Fibroblast of skin of abdomen (primary cell): Measurements from ENCODE around the gene TANGO6. TPM values are rescaled to one million over a fixed set of nuclear protein-coding genes. Genes with fewer than 3 reads are reported as not detected.
"Not testable (repeated sequence)": the region's sequence is repeated elsewhere in the genome, so short reads cannot be mapped to it uniquely, and the experiment has no call there.

Source experiments
- DNase-seq: peaks from one replicate; pipeline ENCODE4 v3.0.0-alpha.2; 2013
- polyA plus RNA-seq, 2 experiments: library from polyadenylated mRNA; unstranded; fragments of 120-200 nt; gene quantifications; one replicate each; pipeline ENCODE4 v1.2.1, GENCODE V29; 2013; ENCODE audit not compliant: insufficient read length in 2 of 2

Gene TANGO6
- polyA plus RNA-seq (2013, experiment 1 of 2; ENCODE audit: insufficient read length), result 9.8 TPM
- polyA plus RNA-seq (2013, experiment 2 of 2; ENCODE audit: insufficient read length), result 9.0 TPM

DNA sequence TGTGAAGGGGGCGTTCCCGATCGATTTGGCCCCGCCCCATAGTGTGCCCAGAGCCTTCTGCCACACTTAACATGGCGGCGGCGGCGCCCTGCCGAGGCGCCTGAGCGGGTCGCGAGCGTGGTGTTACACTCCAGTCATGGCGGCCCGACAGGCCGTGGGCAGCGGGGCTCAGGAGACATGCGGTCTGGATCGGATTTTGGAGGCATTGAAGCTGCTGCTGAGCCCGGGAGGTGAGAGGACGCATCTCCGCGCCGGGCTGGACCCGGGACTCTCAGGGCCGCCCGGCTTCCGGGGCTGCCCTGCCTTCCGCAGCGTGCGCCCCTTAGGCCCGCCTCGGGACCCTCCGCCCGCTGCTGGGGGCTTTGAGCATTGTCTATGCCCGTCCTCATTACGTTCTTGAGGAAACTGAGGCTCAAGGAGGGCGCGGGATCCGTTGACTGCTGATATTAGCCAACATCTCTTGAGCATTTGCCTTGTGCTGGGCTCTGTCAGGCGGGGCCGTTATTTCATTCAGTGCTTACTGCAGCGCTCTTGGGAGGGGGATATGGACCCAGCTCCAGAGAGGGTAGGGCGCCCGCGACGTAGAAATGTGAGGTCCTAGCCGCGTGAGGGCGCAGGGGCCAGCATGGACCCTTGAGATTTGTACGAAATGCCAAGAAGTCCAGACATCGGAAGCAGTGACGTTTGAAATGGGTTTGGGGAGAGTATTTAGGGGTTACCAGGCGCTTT is at the start of gene TANGO6:
TANGO6 (plus strand) TSS at position 50 of the 729 bp plus-strand sequence; CDS start at position 137, 87 bp downstream.
- DNase-seq, result peak; percentile 83

DNA sequence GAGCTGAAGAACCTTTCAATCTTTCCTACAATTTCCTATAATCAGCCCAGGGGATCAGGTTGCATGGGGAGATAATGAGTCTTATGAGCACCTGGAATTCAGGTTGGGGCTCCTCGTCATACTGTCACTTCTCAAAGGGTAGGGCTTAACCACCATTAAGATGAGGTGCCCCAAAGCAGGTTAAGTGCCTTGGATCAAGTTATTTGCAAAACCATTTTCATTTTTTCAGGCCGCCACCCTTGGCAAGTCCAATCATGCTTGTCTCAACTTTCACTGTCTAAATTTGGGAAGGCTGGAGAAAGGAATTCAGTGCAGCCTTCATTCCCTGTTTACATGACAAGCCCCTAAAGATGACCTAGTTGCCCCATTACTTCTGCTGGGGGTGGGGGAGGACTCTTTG is 44.9 kb upstream of the TANGO6 start:
- no peak for DNase-seq

DNA sequence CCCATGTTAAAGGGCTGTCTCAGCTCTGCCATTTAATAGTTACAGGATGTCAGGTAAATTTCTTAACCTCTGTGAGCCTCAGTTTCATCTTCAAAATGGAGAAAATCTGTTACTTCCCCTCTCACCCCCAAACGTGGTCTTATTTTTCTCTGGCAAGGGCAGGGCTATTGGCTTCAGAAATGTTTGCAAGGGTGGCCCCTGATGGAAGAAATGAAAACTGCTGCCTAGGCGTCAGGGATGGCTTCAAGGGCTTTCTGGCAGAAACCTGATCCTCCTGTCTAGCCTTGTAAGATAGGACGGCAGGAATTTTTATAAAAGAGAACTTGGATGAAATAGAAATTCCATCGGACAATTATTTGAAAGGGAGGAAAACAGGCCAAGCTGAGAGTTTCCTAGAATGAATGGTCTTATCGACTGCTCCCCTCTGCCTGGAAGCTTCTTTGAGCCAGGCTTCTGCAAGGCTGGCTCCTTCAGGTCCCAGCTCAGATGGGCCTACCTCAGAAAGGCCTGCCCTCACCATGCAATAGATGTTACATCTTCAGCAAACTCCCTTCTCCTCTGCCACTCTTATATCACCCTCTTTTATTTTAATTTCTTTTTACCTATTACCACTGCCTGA is 43.0 kb upstream of the TANGO6 start:
- peak; percentile 90 for DNase-seq

DNA sequence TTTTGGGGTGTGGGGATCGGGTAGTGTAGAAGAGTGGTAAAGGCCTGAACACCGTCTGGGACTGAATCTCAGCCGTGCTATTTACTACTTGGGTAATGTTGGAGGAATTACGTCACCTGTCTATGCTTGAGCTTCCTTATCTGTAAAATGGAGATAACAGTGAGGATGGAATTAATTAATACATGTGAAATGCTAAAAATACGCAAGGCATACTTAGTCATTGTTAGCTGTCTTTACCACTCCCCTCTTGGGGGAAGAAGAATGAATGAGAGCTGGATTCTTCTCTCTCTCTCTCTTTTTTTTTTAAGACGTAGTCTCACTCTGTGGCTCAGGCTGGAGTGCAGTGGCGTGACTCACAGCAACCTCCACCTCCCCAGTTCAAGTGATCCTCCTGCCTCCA is 41.1 kb upstream of the TANGO6 start:
- peak; percentile 87 for DNase-seq

DNA sequence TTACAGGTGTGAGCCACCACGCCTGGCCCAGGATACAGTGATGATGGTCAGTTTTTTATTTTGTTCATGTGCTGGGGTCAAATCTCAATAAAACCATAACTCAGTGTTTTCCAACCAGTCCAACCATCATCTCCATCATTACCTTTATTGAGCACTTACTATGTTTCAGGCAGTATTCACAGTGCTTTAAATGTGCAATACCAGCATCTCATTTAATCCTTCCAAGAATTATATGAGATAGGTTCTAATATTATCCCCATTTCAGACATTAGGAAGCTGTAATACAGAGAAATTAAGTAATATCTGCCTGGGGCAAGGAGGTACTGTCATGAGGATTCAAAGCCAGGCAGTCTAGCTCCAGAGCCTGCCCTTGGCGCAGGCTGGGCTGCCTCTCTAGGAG is 36.9 kb upstream of the TANGO6 start:
- no peak for DNase-seq

DNA sequence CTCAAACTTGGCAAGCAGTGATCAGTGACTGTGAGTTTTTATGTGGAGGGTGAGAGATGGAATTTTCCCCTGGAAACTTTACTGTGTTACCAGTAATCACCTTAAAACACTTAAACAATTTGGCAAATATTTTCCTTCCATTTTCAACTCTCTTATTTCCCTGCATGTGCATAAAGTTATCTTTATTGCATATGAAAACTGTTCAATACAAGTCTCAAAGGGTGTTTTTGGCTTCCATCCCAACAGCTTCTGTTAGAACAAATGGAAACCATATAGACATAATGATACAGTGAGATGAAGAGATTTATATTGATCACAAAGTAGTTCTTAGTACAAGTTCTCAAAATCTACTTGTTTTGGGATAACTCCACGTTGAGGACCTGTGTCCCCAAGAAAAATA is 36.4 kb upstream of the TANGO6 start:
- no peak for DNase-seq

DNA sequence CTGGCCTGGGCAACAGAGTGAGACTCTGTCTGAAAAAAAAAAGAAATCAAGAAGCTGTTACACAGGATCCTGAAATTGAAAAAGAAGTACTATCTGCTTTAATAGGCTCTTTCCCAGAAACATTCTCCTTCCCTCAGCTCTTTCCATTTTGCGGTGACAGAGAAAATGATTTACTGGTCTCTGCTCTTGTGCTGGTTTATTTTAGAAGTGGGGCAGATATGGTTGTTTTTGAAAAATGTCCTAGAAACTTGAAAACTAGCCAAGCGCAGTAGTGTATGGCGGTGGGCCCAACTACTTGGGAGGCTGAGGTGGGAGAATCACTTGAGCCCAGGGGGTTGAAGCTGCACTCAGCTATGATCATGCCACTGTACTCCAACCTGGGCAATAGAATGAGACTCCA is 28.8 kb upstream of the TANGO6 start:
- peak; percentile 19 for DNase-seq

DNA sequence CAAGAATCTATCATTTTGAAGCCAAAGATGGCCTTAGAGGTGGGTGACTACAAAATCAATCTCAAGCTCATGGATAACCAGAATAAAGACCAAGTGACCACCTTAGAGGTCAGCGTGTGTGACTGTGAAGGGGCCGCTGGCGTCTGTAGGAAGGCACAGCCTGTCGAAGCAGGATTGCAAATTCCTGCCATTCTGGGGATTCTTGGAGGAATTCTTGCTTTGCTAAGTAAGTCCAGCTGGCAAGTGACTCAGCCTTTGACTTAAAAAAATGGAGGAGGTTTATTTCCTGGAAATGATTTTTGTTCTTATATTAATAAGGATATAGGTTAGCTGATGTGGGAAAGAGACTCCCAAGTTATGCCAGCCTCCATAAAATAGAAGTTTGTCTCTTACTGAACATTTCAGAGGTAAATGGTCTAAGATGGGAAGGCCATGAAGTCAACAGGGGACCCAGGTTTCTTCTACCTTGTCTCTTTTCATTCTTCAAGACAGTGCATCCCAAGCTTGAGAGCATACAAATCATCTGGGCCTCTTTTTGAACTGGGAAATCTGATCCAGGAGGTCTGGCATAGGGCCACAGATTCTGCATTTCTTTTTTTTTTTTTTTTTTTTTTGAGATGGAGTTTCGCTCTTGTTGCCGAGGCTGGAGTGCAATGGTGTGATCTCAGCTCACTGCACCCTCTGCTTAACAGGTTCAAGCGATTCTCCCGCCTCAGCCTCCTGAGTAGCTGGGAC is 19.8 kb upstream of the TANGO6 start:
- DNase-seq, result peak; percentile 94

DNA sequence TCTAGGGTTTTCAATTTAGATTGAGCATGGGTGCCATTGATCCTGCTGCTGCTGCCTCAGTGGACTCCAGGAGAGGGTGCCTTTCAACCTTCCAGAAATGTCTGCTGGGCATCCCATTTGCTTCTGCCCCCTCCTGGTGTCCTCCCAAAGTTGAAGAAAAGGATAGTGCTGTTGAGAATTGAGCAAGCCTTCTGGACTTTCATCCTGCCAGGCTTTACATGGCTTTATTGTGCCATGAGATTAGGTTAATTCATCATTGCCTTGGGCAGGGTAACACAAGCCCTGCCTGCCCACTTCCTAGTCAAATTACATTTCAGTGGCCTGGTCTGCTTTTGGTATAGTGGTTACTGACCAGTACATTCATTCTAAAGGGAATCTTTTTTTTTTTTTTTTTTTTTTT is 17.9 kb upstream of the TANGO6 start:
- DNase-seq, result no peak

DNA sequence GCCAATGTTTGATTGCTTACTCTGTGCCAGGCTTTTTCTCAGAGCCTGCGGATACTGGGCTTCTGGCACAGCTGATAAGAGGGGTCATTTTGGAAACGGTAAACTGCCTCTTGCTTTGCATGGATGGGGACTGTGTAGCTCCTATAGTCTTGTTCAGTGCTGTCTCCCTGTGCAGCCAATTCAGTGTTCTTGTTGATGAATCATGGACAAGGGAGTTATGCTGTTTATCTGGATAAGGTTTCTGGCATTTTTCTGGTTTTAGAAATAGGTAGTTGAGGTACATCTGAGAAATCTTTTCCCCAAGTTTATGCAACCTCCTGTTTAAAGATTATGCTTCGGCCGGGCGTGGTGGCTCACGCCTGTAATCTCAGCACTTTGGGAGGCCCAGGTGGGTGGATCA is 16.7 kb upstream of the TANGO6 start:
- no peak for DNase-seq

DNA sequence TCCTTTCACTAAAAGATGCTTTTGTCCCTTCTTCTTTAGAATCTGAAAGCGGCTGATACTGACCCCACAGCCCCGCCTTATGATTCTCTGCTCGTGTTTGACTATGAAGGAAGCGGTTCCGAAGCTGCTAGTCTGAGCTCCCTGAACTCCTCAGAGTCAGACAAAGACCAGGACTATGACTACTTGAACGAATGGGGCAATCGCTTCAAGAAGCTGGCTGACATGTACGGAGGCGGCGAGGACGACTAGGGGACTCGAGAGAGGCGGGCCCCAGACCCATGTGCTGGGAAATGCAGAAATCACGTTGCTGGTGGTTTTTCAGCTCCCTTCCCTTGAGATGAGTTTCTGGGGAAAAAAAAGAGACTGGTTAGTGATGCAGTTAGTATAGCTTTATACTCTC is 10.1 kb upstream of the TANGO6 start:
- DNase-seq, result no peak

DNA sequence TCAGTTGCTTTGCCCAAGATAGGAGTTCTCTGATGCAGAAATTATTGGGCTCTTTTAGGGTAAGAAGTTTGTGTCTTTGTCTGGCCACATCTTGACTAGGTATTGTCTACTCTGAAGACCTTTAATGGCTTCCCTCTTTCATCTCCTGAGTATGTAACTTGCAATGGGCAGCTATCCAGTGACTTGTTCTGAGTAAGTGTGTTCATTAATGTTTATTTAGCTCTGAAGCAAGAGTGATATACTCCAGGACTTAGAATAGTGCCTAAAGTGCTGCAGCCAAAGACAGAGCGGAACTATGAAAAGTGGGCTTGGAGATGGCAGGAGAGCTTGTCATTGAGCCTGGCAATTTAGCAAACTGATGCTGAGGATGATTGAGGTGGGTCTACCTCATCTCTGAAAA is 8.8 kb upstream of the TANGO6 start:
- no peak for DNase-seq

DNA sequence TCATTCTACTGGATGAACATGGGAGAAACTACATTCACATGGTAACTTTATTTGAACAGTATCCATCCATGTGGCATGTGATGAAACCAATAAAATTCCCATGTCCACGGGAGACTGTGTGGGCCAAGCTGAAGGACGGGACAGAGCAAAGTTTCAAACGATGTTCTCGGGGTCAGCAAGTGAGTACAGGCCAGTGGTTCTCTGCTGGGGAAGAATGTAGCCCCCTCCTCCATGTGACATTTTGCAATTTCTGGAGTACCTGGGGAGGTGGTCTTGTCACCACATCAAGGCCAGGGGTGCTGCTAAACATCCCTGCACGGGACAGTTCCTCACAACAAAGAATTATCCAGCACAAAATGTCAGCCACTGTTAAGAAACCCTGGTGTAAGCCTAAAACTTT is 7.4 kb upstream of the TANGO6 start:
- no peak for DNase-seq

DNA sequence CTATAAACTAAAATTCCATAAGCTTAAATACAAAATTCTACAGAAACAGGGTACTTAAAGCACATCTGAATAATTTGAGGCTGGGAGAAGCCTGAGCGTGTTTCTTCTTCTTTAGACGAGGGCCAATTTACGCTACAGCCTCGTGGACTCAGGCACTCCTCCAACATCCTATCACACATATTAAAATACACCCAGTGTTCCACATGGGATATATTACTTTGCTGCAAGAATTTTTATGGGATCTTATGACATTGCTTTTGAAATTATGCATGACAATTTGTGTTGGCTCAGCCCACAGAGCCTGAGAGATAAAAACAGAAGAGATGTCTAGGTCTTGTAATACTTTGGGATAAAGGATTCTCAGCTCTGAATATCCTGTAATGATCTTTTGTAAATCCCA is 3.5 kb upstream of the TANGO6 start:
- DNase-seq, result no peak

DNA sequence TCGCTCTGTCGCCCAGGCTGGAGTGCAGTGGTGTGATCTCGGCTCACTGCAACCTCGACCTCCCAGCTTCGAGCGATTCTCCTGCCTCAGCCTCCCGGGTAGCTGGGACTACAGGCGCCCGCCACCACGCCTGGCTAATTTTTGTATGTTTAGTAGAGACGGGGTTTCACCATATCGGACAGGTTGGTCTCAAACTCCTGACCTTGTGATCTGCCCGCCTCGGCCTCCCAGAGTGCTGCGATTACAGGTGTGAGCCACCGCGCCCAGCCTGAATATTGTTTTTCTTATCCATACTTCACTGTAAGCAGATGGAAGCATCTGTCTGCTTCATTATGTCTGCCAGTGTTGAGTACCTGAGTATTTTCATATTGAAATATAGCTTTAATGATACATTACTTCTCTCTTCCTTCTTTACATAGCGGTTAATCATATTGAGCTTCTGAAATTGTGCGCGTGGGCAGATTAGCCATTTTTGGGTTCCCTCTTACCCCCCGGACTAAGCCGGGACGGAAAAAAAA is 308 bp upstream of the TANGO6 start:
- not testable (repeated sequence) for DNase-seq

DNA sequence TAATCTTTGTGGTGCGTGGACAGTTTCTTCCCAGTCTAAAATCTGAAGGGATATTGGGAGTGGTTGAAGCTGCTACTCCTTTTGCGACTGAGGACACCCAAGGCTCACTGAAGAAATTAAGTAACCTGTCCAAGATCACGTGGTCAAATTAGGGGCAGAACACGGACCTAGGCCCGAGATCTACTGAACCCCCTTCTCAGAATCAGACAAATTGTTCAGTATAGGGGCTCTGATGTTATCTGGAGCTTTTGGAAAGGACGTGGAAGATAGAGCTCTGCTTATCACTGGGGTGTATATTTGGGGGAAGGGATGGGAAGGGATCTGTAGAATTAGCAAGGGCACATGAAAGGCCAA is 857 bp downstream of the TANGO6 start:
- DNase-seq, result no peak

DNA sequence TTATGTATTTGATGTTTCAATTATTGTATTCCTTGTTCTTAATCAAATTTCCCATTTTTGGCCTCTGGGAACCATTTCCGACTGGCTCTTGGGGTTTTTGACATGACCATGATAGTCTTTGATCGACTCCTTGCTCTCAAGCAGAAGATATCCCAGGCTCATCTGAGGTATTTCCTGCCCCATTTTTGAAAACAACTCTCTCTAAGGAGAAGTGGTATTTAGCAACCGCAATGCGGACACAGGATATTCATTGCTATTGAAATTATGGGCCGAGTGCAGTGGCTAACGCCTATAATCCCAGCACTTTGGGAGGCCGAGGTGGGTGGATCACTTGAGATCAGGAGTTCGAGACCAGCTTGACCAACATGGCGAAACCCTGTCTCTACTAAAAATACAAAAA is 5.5 kb downstream of the TANGO6 start:
- DNase-seq, result no peak

DNA sequence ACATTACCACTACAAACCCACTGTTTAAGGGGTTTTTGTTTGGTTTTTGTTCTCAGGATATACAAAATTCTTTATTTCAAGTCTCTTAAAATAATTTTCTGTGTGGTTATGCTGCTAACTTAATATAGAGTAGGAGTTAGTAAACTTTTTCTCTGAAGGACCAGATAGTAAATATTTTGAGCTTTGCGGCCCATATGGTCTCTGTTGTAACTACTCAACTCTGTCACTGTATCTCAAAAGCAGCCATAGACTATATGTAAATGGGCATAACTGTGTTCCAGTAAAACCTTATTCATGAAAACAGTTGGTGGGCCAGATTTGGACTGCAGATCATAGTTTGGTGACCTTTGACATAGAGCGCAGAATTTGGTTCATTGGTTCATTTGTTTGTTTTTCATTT is 7.2 kb downstream of the TANGO6 start:
- no peak for DNase-seq

DNA sequence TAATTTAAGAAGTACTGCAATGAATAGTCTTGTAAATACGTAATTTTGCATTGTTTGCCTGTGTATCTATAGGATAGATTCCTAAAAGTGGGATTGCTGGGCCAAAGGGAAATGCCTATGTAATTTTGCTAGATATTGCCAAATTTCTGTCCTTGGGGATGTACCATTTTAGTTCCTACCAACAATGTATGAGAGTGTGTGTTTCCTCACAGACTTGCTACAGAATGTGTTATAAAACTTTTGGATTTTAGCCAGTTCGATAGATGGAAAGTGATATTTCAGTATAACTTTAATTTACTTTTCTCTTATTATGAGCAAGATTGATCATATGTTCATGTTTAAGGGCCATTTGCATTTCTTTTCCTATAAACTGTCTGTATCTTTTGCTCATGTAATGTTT is 8.3 kb downstream of the TANGO6 start:
- DNase-seq, result no peak

DNA sequence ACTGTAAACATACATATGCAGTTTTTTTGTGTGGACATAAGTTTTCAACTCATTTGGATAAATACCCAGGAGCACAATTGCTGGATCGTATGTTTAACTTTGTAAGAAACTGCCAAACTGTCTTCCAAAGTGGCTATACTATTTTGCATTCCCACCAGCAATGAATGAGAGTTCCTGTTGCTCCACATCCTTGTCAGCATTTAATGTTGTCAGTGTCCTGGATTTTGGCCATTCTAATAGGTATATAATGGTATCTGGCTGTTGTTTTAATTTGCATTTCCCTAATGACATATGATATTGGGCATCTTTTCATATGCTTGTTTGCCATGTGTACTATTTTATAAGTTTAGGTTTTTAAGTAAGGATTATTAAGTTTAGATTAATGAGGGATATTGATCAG is 14.1 kb downstream of the TANGO6 start:
- no peak for DNase-seq

DNA sequence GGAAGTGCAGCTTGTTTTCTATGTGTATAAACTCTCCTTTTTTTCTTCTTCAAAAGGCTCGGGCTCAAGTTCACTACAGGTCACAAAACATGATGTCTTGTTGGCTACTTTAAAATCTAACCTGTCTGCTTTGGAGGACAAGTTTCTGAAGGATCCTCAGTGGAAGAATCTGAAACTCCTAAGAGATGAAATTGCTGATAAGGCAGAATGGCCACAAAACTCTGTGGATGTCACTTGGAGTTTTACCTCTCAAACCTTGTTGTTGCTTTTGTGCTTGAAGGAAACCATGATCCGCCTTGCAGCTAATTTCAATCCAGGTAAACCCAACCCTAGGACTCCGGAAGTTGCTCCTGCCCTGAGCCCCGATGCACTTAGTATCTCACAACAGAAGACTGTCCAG is 16.5 kb downstream of the TANGO6 start:
- no peak for DNase-seq

DNA sequence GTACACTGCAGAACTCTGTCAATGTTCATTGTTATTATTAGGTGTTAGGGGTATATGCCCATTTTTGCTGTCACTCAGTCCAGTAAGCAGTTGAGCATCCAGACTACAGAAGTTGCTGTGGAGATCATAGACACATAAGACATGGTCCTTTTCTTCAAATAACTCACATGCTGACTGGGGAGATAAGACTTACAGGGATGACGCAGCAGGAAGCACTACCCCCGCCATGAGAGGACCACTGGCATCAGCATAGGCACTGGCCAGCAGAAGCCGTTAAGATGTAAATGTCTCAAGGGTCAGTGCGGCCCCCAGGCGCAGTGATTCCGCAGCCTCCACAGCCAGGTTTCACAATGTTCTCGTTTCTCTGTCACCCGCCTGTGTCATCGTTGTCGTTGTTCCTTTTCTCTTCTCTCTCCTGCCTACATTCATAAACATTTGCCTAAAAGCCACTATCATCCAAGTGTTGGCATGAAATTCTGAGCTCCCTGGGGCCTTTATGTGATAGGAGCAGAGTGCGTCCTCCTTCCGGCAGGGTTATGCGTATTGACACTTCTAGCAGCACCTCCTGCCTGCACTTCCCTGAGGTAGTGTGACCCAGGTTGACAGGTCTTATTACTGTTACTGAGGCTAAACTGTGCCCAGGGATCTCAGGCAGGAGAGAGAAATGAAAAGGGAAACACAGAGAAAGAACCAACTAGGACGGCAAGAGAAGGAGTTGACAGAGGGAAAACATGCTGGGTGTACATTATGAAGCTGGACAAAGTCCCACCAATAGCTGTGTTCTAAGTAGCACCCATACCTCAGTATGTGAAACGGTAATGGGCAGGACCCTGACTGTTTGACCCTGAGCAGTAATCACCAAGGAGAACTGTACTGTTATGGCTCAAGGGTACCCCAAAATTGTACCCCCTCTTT is 17.9 kb downstream of the TANGO6 start:
- no peak for DNase-seq

DNA sequence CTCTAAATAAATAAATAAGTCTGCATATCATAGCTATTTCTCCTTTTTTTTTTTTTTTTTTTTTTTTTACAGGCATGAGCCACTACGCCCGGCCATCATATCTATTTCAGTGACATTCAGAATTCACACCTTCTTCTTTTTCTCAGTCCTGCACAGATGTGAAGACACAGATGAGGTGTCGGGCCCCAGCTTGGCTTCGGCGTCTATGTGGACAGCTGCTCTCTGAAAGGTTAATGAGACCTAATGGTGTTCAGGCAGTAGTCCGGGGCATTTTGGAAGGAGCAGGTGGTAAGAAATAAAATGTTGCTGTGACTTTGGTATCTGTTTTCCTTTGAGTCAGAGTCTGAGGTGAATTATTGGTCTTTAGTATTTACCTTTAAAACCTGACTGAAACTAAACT is 23.6 kb downstream of the TANGO6 start:
- DNase-seq, result no peak
